Fibroblast of villous mesenchyme (primary cell): ENCODE measurements around the gene PIH1D1. TPM values are rescaled to one million over a fixed set of nuclear protein-coding genes. Genes with fewer than 3 reads are reported as not detected.

ENCODE experiments used
- DNase-seq: peaks from one replicate; pipeline ENCODE4 v3.0.0-alpha.2; 2010; ENCODE audit warnings: low read depth
- H3K4me3 ChIP-seq: 2 replicates; pipeline ENCODE4 v1.5.1; 2011; ENCODE audit warnings: low read depth, mild to moderate bottlenecking, low read length
- CTCF ChIP-seq: IDR thresholded peaks from 2 replicates; pipeline ENCODE4 v1.5.1; 2012; ENCODE audit warnings: low read depth, mild to moderate bottlenecking, low read length; ENCODE audit not compliant: insufficient read depth
- total RNA-seq: library from RNA; depleted of rRNA; stranded (reverse); fragments of >200 nt; gene quantifications from 2 replicates; pipeline ENCODE4 v1.2.3, GENCODE V29; 2012

Gene PIH1D1
- 91.1 and 107 TPM in 2 replicates for total RNA-seq

GRCh38 chr19:49451430-49452181, at the start of gene PIH1D1:
TSS of gene PIH1D1 (minus strand) at chr19:49451814. CDS start at chr19:49451574, 240 bp downstream.
- TF ChIP-seq CTCF = peak; percentile 28
- H3K4me3 ChIP-seq = peak within 1 kb of the TSS; percentile 96
- peak; percentile 99 for DNase-seq

GRCh38 chr19:49499030-49499670, 47.5 kb upstream of the PIH1D1 start:
- no peak for DNase-seq
- no peak for TF ChIP-seq CTCF
- H3K4me3 ChIP-seq = no peak overlapping the region

GRCh38 chr19:49498475-49498874, 46.9 kb upstream of the PIH1D1 start:
- no peak for TF ChIP-seq CTCF
- no peak overlapping the region for H3K4me3 ChIP-seq
- DNase-seq = no peak

- H3K4me3 ChIP-seq = peak overlapping the region; percentile 95
- TF ChIP-seq CTCF = no peak
- DNase-seq = no peak
Measured at GRCh38 chr19:49497789-49498103, 46.1 kb upstream of the PIH1D1 start.

GRCh38 chr19:49497047-49497788, 45.6 kb upstream of the PIH1D1 start:
- TF ChIP-seq CTCF = no peak
- peak; percentile 59 for DNase-seq
- H3K4me3 ChIP-seq = peak overlapping the region; percentile 95

- no peak for TF ChIP-seq CTCF
- H3K4me3 ChIP-seq = peak overlapping the region; percentile 95
- no peak for DNase-seq
Measured at GRCh38 chr19:49496574-49497008, 45.0 kb upstream of the PIH1D1 start.
